ENCODE measurements around the gene OR4C12. TPM values are rescaled to one million over a fixed set of nuclear protein-coding genes. Genes with fewer than 3 reads are reported as not detected.

OR4C12 gene
- total RNA-seq (2022; extraction: Qiagen RNA extraction): not detected in 5 replicates

DNA sequence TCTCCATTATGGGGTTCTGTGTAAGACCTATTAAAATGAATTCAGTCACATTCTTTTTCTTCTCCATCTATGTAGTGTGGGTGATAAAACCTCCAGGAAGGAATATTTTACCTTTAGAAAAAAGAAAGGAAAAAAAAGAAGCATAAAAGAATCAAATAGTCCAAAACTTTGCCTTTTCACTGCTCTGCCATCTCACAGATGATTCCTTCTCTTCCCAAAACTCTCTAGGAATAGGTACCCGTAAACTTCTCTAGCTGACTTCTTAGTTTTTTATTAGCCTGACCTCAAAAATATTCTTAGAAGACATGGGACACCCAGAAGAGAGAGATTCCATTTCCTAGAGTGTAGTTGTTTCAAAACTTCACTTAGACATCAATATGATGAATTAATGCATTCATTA lies at the start of gene OR4C12:
Gene OR4C12 (minus strand): TSS at position 101 of the 400 bp plus-strand sequence. CDS start 34 bp downstream, at position 67.

DNA sequence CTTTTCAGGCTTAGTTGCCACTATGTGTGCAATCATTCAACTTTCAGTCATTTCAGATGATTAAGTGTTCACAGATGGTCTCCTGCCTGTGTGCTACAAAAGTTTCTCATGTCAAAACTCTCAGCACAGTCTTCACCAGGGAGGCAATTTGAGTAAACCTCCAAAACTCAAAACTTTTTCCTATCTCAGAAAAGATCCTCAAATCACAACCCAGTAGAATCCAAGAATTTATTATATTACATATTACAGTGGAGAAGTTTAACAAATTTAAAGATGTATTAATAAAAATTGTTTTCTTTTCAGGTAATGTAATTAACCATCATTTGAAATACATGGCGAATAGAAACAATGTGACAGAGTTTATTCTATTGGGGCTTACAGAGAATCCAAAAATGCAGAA lies 30.2 kb downstream of the OR4C12 start, which contains the start of gene OR4C13:
Gene OR4C13 (plus strand): TSS at position 301 of the 400 bp plus-strand sequence. CDS start 32 bp downstream, at position 333.

Other genes starting within 250 kb of the OR4C12 start
- not detected in 5 replicates for gene OR4C13, start 30.1 kb downstream of the OR4C12 start, total RNA-seq (2022; extraction: Qiagen RNA extraction)
- gene OR4C45, start 50.3 kb upstream of the OR4C12 start, total RNA-seq (2022; extraction: Qiagen RNA extraction): not detected in 5 replicates

Measured in A549 treated with dexamethasone at 1 μM for 4 hours (cell line).